Measurements from ENCODE around the gene WDR47. TPM values are rescaled to one million over a fixed set of nuclear protein-coding genes. Genes with fewer than 3 reads are reported as not detected.

WDR47 gene
- 3.0 TPM for polyA plus RNA-seq (2012; ENCODE audit: low read depth, missing spikeins)

GRCh38 chr1:109041621-109042468 is at the start of gene WDR47:
TSS of gene WDR47 (minus strand) at chr1:109042102. CDS start at chr1:109023512, 18,590 bp downstream.
- peak; percentile 87 for FAIRE-seq
- TF ChIP-seq POLR2AphosphoS5 (IDR thresholded peaks at IDR 0.05; ENCODE audit: low read depth, low read length) (peak; percentile 95), TAF1 (IDR thresholded peaks at IDR 0.05; ENCODE audit: low read depth, low read length) (peak; percentile 93), PAX5 (IDR thresholded peaks at IDR 0.05; ENCODE audit: insufficient read depth, low read length, severe bottlenecking) (peak; percentile 52), POLR2A (IDR thresholded peaks at IDR 0.05; ENCODE audit: low read depth, low read length) (peak; percentile 96), SPI1 (IDR thresholded peaks at IDR 0.05; ENCODE audit: low read depth, low read length) (no peak), POU2F2 (IDR thresholded peaks at IDR 0.05; ENCODE audit: low read depth, low read length) (peak; percentile 74)
- peak; percentile 97 for DNase-seq (ENCODE audit: insufficient read length, low spot score)

GRCh38 chr1:109091078-109091838 is 49.4 kb upstream of the WDR47 start:
- FAIRE-seq (peak; percentile 20), DNase-seq (ENCODE audit: insufficient read length, low spot score) (no peak)
- TF ChIP-seq PAX5 (IDR thresholded peaks at IDR 0.05; ENCODE audit: insufficient read depth, low read length, severe bottlenecking) (no peak), SPI1 (IDR thresholded peaks at IDR 0.05; ENCODE audit: low read depth, low read length) (no peak), POU2F2 (IDR thresholded peaks at IDR 0.05; ENCODE audit: low read depth, low read length) (no peak), TAF1 (IDR thresholded peaks at IDR 0.05; ENCODE audit: low read depth, low read length) (no peak), POLR2A (IDR thresholded peaks at IDR 0.05; ENCODE audit: low read depth, low read length) (no peak), POLR2AphosphoS5 (IDR thresholded peaks at IDR 0.05; ENCODE audit: low read depth, low read length) (no peak)

- peak; percentile 78 for TF ChIP-seq POLR2AphosphoS5 (IDR thresholded peaks at IDR 0.05; ENCODE audit: low read depth, low read length)
- no peak for TF ChIP-seq SPI1 (IDR thresholded peaks at IDR 0.05; ENCODE audit: low read depth, low read length)
- TF ChIP-seq POU2F2 (IDR thresholded peaks at IDR 0.05; ENCODE audit: low read depth, low read length) = peak; percentile 76; the same call in 1 of the 2 replicates
- peak; percentile 20 for TF ChIP-seq PAX5 (IDR thresholded peaks at IDR 0.05; ENCODE audit: insufficient read depth, low read length, severe bottlenecking)
- peak; percentile 65; the same call in 1 of the 2 replicates for TF ChIP-seq TAF1 (IDR thresholded peaks at IDR 0.05; ENCODE audit: low read depth, low read length)
- peak; percentile 77 for TF ChIP-seq POLR2A (IDR thresholded peaks at IDR 0.05; ENCODE audit: low read depth, low read length)
- DNase-seq (ENCODE audit: insufficient read length, low spot score) (peak; percentile 62), FAIRE-seq (peak; percentile 88)
These were observed 48.5 kb upstream of the WDR47 start, which contains the start of gene TMEM167B for GRCh38 chr1:109090196-109091077. TSS of gene TMEM167B (plus strand) at chr1:109090764. CDS start at chr1:109090873, 109 bp downstream.

- TF ChIP-seq TAF1 (IDR thresholded peaks at IDR 0.05; ENCODE audit: low read depth, low read length) = no peak
- no peak; the same call in 1 of the 2 replicates for TF ChIP-seq POU2F2 (IDR thresholded peaks at IDR 0.05; ENCODE audit: low read depth, low read length)
- no peak for TF ChIP-seq POLR2A (IDR thresholded peaks at IDR 0.05; ENCODE audit: low read depth, low read length)
- no peak for TF ChIP-seq SPI1 (IDR thresholded peaks at IDR 0.05; ENCODE audit: low read depth, low read length)
- no peak for TF ChIP-seq PAX5 (IDR thresholded peaks at IDR 0.05; ENCODE audit: insufficient read depth, low read length, severe bottlenecking)
- TF ChIP-seq POLR2AphosphoS5 (IDR thresholded peaks at IDR 0.05; ENCODE audit: low read depth, low read length) = no peak
- no peak for FAIRE-seq
- no peak for DNase-seq (ENCODE audit: insufficient read length, low spot score)
These were observed 47.5 kb upstream of the WDR47 start for GRCh38 chr1:109089242-109090015.

- FAIRE-seq = no peak
- no peak for TF ChIP-seq SPI1 (IDR thresholded peaks at IDR 0.05; ENCODE audit: low read depth, low read length)
- no peak for TF ChIP-seq POLR2AphosphoS5 (IDR thresholded peaks at IDR 0.05; ENCODE audit: low read depth, low read length)
- TF ChIP-seq PAX5 (IDR thresholded peaks at IDR 0.05; ENCODE audit: insufficient read depth, low read length, severe bottlenecking) = no peak
- no peak for TF ChIP-seq POLR2A (IDR thresholded peaks at IDR 0.05; ENCODE audit: low read depth, low read length)
- TF ChIP-seq POU2F2 (IDR thresholded peaks at IDR 0.05; ENCODE audit: low read depth, low read length) = no peak
- DNase-seq (ENCODE audit: insufficient read length, low spot score) = no peak
These were observed 42.9 kb upstream of the WDR47 start for GRCh38 chr1:109084563-109085517.

- TF ChIP-seq POLR2A (IDR thresholded peaks at IDR 0.05; ENCODE audit: low read depth, low read length) (no peak), POU2F2 (IDR thresholded peaks at IDR 0.05; ENCODE audit: low read depth, low read length) (no peak), PAX5 (IDR thresholded peaks at IDR 0.05; ENCODE audit: insufficient read depth, low read length, severe bottlenecking) (no peak), POLR2AphosphoS5 (IDR thresholded peaks at IDR 0.05; ENCODE audit: low read depth, low read length) (no peak), SPI1 (IDR thresholded peaks at IDR 0.05; ENCODE audit: low read depth, low read length) (no peak), TAF1 (IDR thresholded peaks at IDR 0.05; ENCODE audit: low read depth, low read length) (no peak)
- FAIRE-seq (no peak), DNase-seq (ENCODE audit: insufficient read length, low spot score) (no peak)
These were observed 42.0 kb upstream of the WDR47 start for GRCh38 chr1:109083923-109084322.

GRCh38 chr1:109083501-109083900 is 41.6 kb upstream of the WDR47 start:
- no peak for DNase-seq (ENCODE audit: insufficient read length, low spot score)
- FAIRE-seq = no peak
- TF ChIP-seq TAF1 (IDR thresholded peaks at IDR 0.05; ENCODE audit: low read depth, low read length) = no peak
- no peak for TF ChIP-seq PAX5 (IDR thresholded peaks at IDR 0.05; ENCODE audit: insufficient read depth, low read length, severe bottlenecking)
- TF ChIP-seq SPI1 (IDR thresholded peaks at IDR 0.05; ENCODE audit: low read depth, low read length) = no peak
- TF ChIP-seq POLR2AphosphoS5 (IDR thresholded peaks at IDR 0.05; ENCODE audit: low read depth, low read length) = no peak
- TF ChIP-seq POU2F2 (IDR thresholded peaks at IDR 0.05; ENCODE audit: low read depth, low read length) = no peak
- TF ChIP-seq POLR2A (IDR thresholded peaks at IDR 0.05; ENCODE audit: low read depth, low read length) = no peak

Measured in GM12891 (cell line).